Measurements from ENCODE around the gene EIF4G3.

DNA sequence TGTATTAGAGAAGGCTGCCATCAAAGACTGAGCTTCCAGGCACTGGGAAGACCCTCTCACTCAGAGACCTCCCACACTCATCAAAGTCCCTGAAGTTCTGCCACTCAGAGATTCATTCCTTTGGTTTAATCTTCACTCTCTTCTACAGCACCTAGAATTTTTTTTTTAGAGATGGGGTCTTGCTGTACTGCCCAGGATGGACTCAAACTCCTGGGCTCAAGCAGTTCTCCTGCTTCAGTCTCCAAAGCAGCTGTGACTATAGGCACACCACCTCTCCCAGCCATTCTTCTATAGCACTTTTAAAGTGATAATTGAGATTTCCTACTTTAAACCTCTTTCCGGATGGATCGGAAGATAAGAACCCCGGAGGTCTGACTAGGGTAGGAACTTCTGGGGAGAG lies 385.9 kb downstream of the EIF4G3 start:
- TF ChIP-seq, protein P1, sequence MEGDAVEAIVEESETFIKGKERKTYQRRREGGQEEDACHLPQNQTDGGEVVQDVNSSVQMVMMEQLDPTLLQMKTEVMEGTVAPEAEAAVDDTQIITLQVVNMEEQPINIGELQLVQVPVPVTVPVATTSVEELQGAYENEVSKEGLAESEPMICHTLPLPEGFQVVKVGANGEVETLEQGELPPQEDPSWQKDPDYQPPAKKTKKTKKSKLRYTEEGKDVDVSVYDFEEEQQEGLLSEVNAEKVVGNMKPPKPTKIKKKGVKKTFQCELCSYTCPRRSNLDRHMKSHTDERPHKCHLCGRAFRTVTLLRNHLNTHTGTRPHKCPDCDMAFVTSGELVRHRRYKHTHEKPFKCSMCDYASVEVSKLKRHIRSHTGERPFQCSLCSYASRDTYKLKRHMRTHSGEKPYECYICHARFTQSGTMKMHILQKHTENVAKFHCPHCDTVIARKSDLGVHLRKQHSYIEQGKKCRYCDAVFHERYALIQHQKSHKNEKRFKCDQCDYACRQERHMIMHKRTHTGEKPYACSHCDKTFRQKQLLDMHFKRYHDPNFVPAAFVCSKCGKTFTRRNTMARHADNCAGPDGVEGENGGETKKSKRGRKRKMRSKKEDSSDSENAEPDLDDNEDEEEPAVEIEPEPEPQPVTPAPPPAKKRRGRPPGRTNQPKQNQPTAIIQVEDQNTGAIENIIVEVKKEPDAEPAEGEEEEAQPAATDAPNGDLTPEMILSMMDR (IDR thresholded peaks at IDR 0.05): no peak
- TF ChIP-seq EZH2 (IDR thresholded peaks at IDR 0.05; ENCODE audit: borderline replicate concordance, insufficient read depth, low read depth, low read length, poor library complexity, severe bottlenecking): no peak
